HG02759 (cell line): ENCODE data around the gene UXS1.
"Not testable (repeated sequence)": the region's sequence is repeated elsewhere in the genome, so short reads cannot be mapped to it uniquely, and the experiment has no call there.

ENCODE experiments used
- ATAC-seq: cut with Tn5 transposase; IDR thresholded peaks from one replicate; pipeline ENCODE4 v1.9.1; 2021; ENCODE audit warnings: mild to moderate bottlenecking, moderate library complexity; ENCODE audit not compliant: unreplicated experiment

The UXS1 gene

GRCh38 chr2:106137731-106138521 lies 56.2 kb downstream of the UXS1 start:
- no peak for ATAC-seq

- ATAC-seq = not testable (repeated sequence)
These were observed 62.9 kb downstream of the UXS1 start for GRCh38 chr2:106131192-106131591.

GRCh38 chr2:106130251-106130998 lies 63.7 kb downstream of the UXS1 start:
- ATAC-seq = no peak

- ATAC-seq = no peak
These were observed 64.5 kb downstream of the UXS1 start for GRCh38 chr2:106129592-106129991.

GRCh38 chr2:106129150-106129549 lies 65.0 kb downstream of the UXS1 start:
- ATAC-seq = no peak

- no peak for ATAC-seq
These were observed 66.3 kb downstream of the UXS1 start for GRCh38 chr2:106127776-106128268.

GRCh38 chr2:106127282-106127771 lies 66.8 kb downstream of the UXS1 start:
- no peak for ATAC-seq

- no peak for ATAC-seq
These were observed 67.3 kb downstream of the UXS1 start for GRCh38 chr2:106126705-106127281.

- ATAC-seq = no peak
These were observed 67.8 kb downstream of the UXS1 start for GRCh38 chr2:106126295-106126694.

- ATAC-seq = no peak
These were observed 69.1 kb downstream of the UXS1 start for GRCh38 chr2:106124905-106125549.

- ATAC-seq = no peak
These were observed 69.9 kb downstream of the UXS1 start for GRCh38 chr2:106124106-106124756.

- ATAC-seq = no peak
These were observed 71.9 kb downstream of the UXS1 start for GRCh38 chr2:106122157-106122556.

GRCh38 chr2:106120432-106120831 lies 73.7 kb downstream of the UXS1 start:
- ATAC-seq = no peak

GRCh38 chr2:106119074-106119473 lies 75.0 kb downstream of the UXS1 start:
- no peak for ATAC-seq

- no peak for ATAC-seq
These were observed 76.0 kb downstream of the UXS1 start for GRCh38 chr2:106117882-106118684.

- no peak for ATAC-seq
These were observed 76.8 kb downstream of the UXS1 start for GRCh38 chr2:106117347-106117746.

- no peak for ATAC-seq
These were observed 77.9 kb downstream of the UXS1 start for GRCh38 chr2:106116248-106116647.

- no peak for ATAC-seq
These were observed 78.4 kb downstream of the UXS1 start for GRCh38 chr2:106115665-106116064.

- ATAC-seq = peak; percentile 83
These were observed 78.9 kb downstream of the UXS1 start for GRCh38 chr2:106115250-106115649.

GRCh38 chr2:106114166-106114565 lies 79.9 kb downstream of the UXS1 start:
- no peak for ATAC-seq
